ENCODE results near the gene PITPNM1. TPM values are rescaled to one million over a fixed set of nuclear protein-coding genes. Genes with fewer than 3 reads are reported as not detected.

Gene PITPNM1
- total and polyA plus RNA-seq, 2 experiments from 2014 or later: 10.8 to 30.7 TPM

DNA sequence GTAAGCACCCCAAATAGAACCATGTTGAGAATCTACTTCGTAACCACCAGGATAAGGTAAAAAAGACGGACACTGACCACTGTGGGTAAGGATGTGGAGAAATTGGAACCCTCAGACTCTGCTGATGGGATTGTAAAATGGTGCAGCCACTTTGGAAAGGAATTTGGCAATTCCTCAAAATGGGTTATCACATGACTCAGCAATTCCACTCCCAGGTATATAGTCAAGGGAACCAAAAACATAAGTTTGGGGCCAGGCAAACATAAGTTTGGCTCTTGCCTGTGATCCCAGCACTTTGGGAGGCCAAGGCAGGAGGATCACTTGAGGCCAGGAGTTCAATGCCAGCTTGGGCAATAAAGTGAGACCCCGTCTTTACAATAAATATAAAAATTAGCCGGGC, 23.2 kb upstream of the PITPNM1 start:
- WGBS, 2 experiments (ENCODE audit: low coverage in 1 of 2, low lambda C conversion rate in 2 of 2, missing lambda C conversion rate in 2 of 2): 73 to 78% methylated on average over 4 of the region's 4 CpGs
- no peak overlapping the region for H3K4me2 ChIP-seq (ENCODE audit: unreplicated experiment)
- 0 out of 2 replicates have a peak, but pooled peaks cover 3% of the 10 kb centered on the region for H3K4me1 ChIP-seq (ENCODE audit: insufficient read depth)
- H3K36me3 ChIP-seq (ENCODE audit: low read depth): no peaks in the 10 kb centered on the region
- TF ChIP-seq EZH2phosphoT487 (IDR thresholded peaks at IDR 0.05; ENCODE audit: insufficient read depth, low read depth) (no peak), EZH2 (IDR thresholded peaks at IDR 0.05; ENCODE audit: insufficient read depth, poor library complexity, severe bottlenecking) (no peak)
- no peak overlapping the region for H3K27ac ChIP-seq
- no peaks in the 10 kb centered on the region for H4K20me1 ChIP-seq (ENCODE audit: insufficient read depth)
- DNase-seq: no peak
- peaks cover 3% of the 10 kb centered on the region; the same call in 1 of the 2 replicates for H3K9me2 ChIP-seq (ENCODE audit: insufficient read depth)
- H3K79me2 ChIP-seq (ENCODE audit: insufficient read depth): no peaks in the 10 kb centered on the region
- in situ Hi-C loops (cut with MboI): no loop called here
- no peak overlapping the region for H3K9ac ChIP-seq
- no peaks in the 10 kb centered on the region for H3K9me3 ChIP-seq (ENCODE audit: low read depth)
- H3K4me3 ChIP-seq: no peak overlapping the region
- no peak overlapping the region for H2AFZ ChIP-seq
- no peaks in the 10 kb centered on the region; the same call in 1 of the 2 replicates for H3F3A ChIP-seq (ENCODE audit: insufficient read depth)
- 0 out of 2 replicates have a peak, but pooled peaks cover 4% of the 10 kb centered on the region for H3K27me3 ChIP-seq (replicated peaks; ENCODE audit: insufficient read depth)

DNA sequence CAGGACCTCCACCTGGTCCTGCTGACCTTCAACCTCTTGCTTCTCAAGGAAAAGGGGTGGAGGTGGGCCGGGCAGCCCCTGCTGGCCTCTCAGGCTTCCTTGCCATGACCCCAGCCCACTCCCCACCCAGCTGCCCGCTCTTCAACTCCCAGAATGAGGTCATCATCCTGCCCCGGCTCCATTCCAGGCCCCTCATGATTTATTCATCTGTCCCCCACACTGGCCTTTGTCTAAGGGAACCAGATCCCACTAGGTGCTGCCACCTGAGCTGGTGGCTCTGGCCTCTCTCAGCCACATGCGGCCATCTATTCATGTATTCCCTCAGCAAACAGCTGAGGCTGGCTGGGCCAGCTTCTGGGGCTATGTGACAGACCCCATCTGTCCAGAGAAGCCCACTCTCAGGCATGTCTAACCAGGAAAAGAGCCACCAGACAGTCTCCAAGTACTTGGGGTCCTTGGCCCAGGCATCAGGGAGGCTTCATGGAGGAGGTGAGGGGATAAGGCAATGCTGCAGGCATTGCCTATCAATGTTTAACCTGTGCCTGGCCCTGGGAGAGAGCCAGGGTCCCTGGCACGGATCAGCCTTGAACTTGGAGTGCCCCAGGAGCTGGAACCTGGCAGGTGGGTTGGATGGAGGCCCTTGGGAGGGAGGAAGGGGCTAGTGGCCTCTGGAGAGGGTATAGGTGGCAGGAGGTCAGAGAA, 20.3 kb upstream of the PITPNM1 start:
- in situ Hi-C loops (cut with MboI): no loop called here
- no peaks in the 10 kb centered on the region for H4K20me1 ChIP-seq (ENCODE audit: insufficient read depth)
- WGBS, 2 experiments (ENCODE audit: low coverage in 1 of 2, low lambda C conversion rate in 2 of 2, missing lambda C conversion rate in 2 of 2): 12% methylated on average over 5 of the region's 5 CpGs
- H3K27ac ChIP-seq: no peak overlapping the region
- no peak for DNase-seq
- H3K4me2 ChIP-seq (ENCODE audit: unreplicated experiment): no peak overlapping the region
- H2AFZ ChIP-seq: no peak overlapping the region
- peaks cover 3% of the 10 kb centered on the region; the same call in 1 of the 2 replicates for H3K9me2 ChIP-seq (ENCODE audit: insufficient read depth)
- H3K36me3 ChIP-seq (ENCODE audit: low read depth): no peaks in the 10 kb centered on the region
- H3K9ac ChIP-seq: no peak overlapping the region
- H3K4me1 ChIP-seq (ENCODE audit: insufficient read depth): 0 out of 2 replicates have a peak, but pooled peaks cover 3% of the 10 kb centered on the region
- no peak overlapping the region for H3K4me3 ChIP-seq
- H3K79me2 ChIP-seq (ENCODE audit: insufficient read depth): no peaks in the 10 kb centered on the region
- no peaks in the 10 kb centered on the region for H3K9me3 ChIP-seq (ENCODE audit: low read depth)
- TF ChIP-seq EZH2 (IDR thresholded peaks at IDR 0.05; ENCODE audit: insufficient read depth, poor library complexity, severe bottlenecking) (no peak), EZH2phosphoT487 (IDR thresholded peaks at IDR 0.05; ENCODE audit: insufficient read depth, low read depth) (no peak)
- no peaks in the 10 kb centered on the region for H3K27me3 ChIP-seq (replicated peaks; ENCODE audit: insufficient read depth)
- H3F3A ChIP-seq (ENCODE audit: insufficient read depth): no peaks in the 10 kb centered on the region; the same call in 1 of the 2 replicates

DNA sequence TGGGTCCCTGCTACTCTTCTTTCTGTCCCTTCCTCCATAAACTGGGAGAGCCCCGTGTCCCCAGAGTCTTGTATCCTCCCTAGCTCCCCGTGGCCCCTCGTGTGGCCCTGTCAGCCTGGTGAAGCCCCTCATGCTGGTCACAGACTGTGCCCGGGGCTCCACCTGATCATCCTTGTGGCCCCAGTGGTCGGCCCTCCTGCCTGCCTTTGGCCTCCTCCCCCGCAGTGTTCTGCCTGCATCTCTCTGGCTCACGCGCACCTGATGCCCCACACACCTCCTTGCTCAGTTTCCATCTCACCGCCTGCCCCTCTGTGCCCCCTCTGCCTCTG, 19.3 kb upstream of the PITPNM1 start:
- Histone ChIP-seq H4K20me1 (ENCODE audit: insufficient read depth) (no peaks in the 10 kb centered on the region), H3K9ac (no peak overlapping the region), H3K4me1 (ENCODE audit: insufficient read depth) (no peaks in the 10 kb centered on the region), H3K79me2 (ENCODE audit: insufficient read depth) (no peaks in the 10 kb centered on the region), H3K27ac (no peak overlapping the region), H3K9me2 (ENCODE audit: insufficient read depth) (peaks cover 3% of the 10 kb centered on the region; the same call in 1 of the 2 replicates), H3K9me3 (ENCODE audit: low read depth) (no peaks in the 10 kb centered on the region), H3K4me2 (ENCODE audit: unreplicated experiment) (no peak overlapping the region), H3K4me3 (no peak overlapping the region), H3K36me3 (ENCODE audit: low read depth) (no peaks in the 10 kb centered on the region), H2AFZ (no peak overlapping the region), H3K27me3 (replicated peaks; ENCODE audit: insufficient read depth) (no peaks in the 10 kb centered on the region), H3F3A (ENCODE audit: insufficient read depth) (no peaks in the 10 kb centered on the region; the same call in 1 of the 2 replicates)
- WGBS, 2 experiments (ENCODE audit: low coverage in 1 of 2, low lambda C conversion rate in 2 of 2, missing lambda C conversion rate in 2 of 2): 71 to 74% methylated on average over 7 to 9 of the region's 9 CpGs
- TF ChIP-seq EZH2 (IDR thresholded peaks at IDR 0.05; ENCODE audit: insufficient read depth, poor library complexity, severe bottlenecking) (no peak), EZH2phosphoT487 (IDR thresholded peaks at IDR 0.05; ENCODE audit: insufficient read depth, low read depth) (no peak)
- in situ Hi-C loops (cut with MboI): no loop called here
- no peak for DNase-seq

DNA sequence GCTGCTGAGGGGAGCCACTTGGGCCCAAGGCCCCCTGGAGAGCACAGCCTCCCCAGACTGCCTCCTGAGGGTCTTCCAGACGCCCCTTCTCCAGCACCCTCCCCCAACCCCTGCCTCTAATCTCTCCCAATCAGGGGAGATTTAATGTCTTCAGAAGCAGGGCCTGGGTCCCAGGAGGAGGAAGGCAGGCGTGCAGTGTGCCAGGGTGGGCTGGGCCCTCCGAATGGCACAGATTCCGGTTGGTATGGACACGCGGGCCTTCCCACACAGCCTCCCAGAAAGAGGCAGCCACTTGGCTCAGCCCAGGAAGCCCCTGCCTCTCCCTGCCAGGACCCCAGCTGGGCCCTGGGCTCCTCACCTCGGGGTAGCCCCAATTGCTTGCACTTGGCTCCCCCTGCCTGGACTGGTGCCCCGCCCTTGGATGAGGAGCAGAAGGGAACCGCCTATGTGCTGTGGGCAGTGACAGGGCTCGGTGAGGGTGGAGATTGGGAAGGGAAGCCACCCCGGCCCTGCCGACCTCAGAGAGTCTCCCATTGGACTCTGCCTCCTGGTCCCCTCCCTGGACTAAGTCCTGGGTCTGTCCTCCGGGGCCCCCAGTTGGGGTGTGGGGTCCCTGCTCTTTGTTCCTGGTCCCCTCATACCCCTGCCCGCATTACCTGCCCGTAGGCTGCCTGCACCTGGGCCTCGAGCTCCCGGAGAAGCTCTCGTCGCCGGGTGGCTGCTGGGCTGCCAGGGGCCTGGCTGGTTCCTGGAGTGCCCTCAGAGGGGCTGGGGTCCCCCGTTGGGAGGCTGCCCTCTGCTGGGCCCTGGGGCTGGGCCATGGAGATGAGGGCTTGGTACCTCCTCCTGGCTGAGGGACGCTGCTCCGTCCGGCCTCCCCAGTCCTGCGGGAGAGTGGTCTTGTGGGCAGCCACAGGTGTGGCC, 18.7 kb upstream of the PITPNM1 start:
- peaks cover 3% of the 10 kb centered on the region; the same call in 1 of the 2 replicates for H3K9me2 ChIP-seq (ENCODE audit: insufficient read depth)
- 48 to 62% methylated on average over 21 to 24 of the region's 25 CpGs for WGBS, 2 experiments (ENCODE audit: low coverage in 1 of 2, low lambda C conversion rate in 2 of 2, missing lambda C conversion rate in 2 of 2)
- no peak for DNase-seq
- H3K36me3 ChIP-seq (ENCODE audit: low read depth): no peaks in the 10 kb centered on the region
- H4K20me1 ChIP-seq (ENCODE audit: insufficient read depth): no peaks in the 10 kb centered on the region
- no peak overlapping the region for H2AFZ ChIP-seq
- no peaks in the 10 kb centered on the region for H3K9me3 ChIP-seq (ENCODE audit: low read depth)
- no peak overlapping the region for H3K4me2 ChIP-seq (ENCODE audit: unreplicated experiment)
- in situ Hi-C loops (cut with MboI): no loop called here
- no peaks in the 10 kb centered on the region for H3F3A ChIP-seq (ENCODE audit: insufficient read depth)
- H3K79me2 ChIP-seq (ENCODE audit: insufficient read depth): no peaks in the 10 kb centered on the region
- H3K4me1 ChIP-seq (ENCODE audit: insufficient read depth): no peaks in the 10 kb centered on the region
- no peak overlapping the region for H3K27ac ChIP-seq
- H3K9ac ChIP-seq: no peak overlapping the region
- TF ChIP-seq EZH2 (IDR thresholded peaks at IDR 0.05; ENCODE audit: insufficient read depth, poor library complexity, severe bottlenecking) (no peak), EZH2phosphoT487 (IDR thresholded peaks at IDR 0.05; ENCODE audit: insufficient read depth, low read depth) (no peak)
- no peaks in the 10 kb centered on the region for H3K27me3 ChIP-seq (replicated peaks; ENCODE audit: insufficient read depth)
- H3K4me3 ChIP-seq: no peak overlapping the region
